Left colon (tissue), 2 donors: ENCODE results near the gene TICRR. TPM values are rescaled to one million over a fixed set of nuclear protein-coding genes. Genes with fewer than 3 reads are reported as not detected.

Experiments used
- total RNA-seq, 2 donors: library from RNA; stranded (reverse); fragmentation: NEBNext Ultra II Directional; extraction: Animal tissue kit (Norgen Biotek cat#: 25700); gene quantifications; one replicate each; pipeline ENCODE4 v1.2.1, GENCODE V29; 2021
- donor health status: DM: no; HTN: no; CAD: no.
- donor health status: DM: yes; HTN: yes; CAD: no.

TICRR gene
- total RNA-seq, 2 donors from 2014 or later = 1.3 to 4.4 TPM

Other genes starting within 250 kb of the TICRR start
- 10 to 100 TPM; 70.3 to 71.0 TPM for gene POLG, start 240.6 kb upstream of the TICRR start, total RNA-seq
- gene RHCG, start 78.9 kb upstream of the TICRR start, total RNA-seq = under 1 TPM in 1 of 2 donors, not detected in 1; 0.89 TPM
- 1 to 10 TPM; 1.7 to 2.5 TPM for gene KIF7, start 80.0 kb downstream of the TICRR start, total RNA-seq
- gene PLIN1, start 103.9 kb downstream of the TICRR start, total RNA-seq = 1 to 10 TPM; 2.3 to 5.1 TPM
- gene PEX11A, start 115.3 kb downstream of the TICRR start, total RNA-seq = 10 to 100 TPM; 23.4 to 28.1 TPM
- gene WDR93, start 115.3 kb downstream of the TICRR start, total RNA-seq = not detected
- gene MESP1, start 175.8 kb downstream of the TICRR start, total RNA-seq = 10 to 100 TPM in 1 of 2 donors, 1 to 10 TPM in 1; 9.7 to 13.4 TPM
- gene MESP2, start 200.9 kb downstream of the TICRR start, total RNA-seq = 1 to 10 TPM in 1 of 2 donors, under 1 TPM in 1; 0.84 to 1.0 TPM
- gene ANPEP, start 239.4 kb downstream of the TICRR start, total RNA-seq = 100 to 1,000 TPM; 439 to 623 TPM